Pancreas (tissue), 10 donors: ENCODE data around the gene SBF2. TPM values are rescaled to one million over a fixed set of nuclear protein-coding genes. Genes with fewer than 3 reads are reported as not detected.

ENCODE experiments used
- ATAC-seq, 4 donors: fragments of 200-7000 bp; cut with Tn5 transposase; one replicate each; pipeline versions ENCODE4 v1.8.0 to v1.9.1; 2020; ENCODE audit warnings: mild to moderate bottlenecking in 4 of 4, moderate library complexity in 4 of 4
- DNase-seq, 6 donors: peaks; one replicate each; pipeline ENCODE4 v3.0.0-alpha.2; 2020
- FAIRE-seq: peaks from 2 replicates; lab custom pipeline; 2012; peaks lifted over from hg19 to GRCh38; lab: Jason Lieb, UNC
- H3K27ac ChIP-seq, 4 donors: fragments of 200-600 bp; sonication (generic); 1 replicate in 3 of 4; 2 replicates in 1 of 4; pipeline versions ENCODE4 v1.5.0 to v1.8.0; 2020
- H3K27me3 ChIP-seq, 4 donors: fragments of 200-600 bp; one replicate each; pipeline ENCODE4 v1.8.0; 2021
- H3K36me3 ChIP-seq, 3 donors: fragments of 200-600 bp; sonication (generic) in 1 of 3; one replicate each; pipeline versions ENCODE4 v1.5.0 to v1.8.0; 2020 to 2021
- H3K4me1 ChIP-seq, 3 donors: fragments of 200-600 bp; one replicate each; pipeline ENCODE4 v1.8.0; 2021
- H3K4me3 ChIP-seq, 4 donors: fragments of 200-600 bp; sonication (generic) in 2 of 4; one replicate each; pipeline versions ENCODE4 v1.5.0 to v1.8.0; 2020 to 2021
- H3K9me3 ChIP-seq, 4 donors: fragments of 200-600 bp; one replicate each; pipeline ENCODE4 v1.8.0; 2021
- CTCF ChIP-seq, 4 donors: fragments of 200-600 bp; sonication (generic) in 3 of 4; IDR thresholded peaks; one replicate each; pipeline versions ENCODE4 v1.5.0 to v1.8.0; 2021; ENCODE audit warnings: antibody characterized with exemption in 4 of 4
- WGBS, 2 donors: extraction: QIAGEN DNeasy Blood & Tissue Kit; methylation state at CpG; one replicate each; pipeline ENCODE4 v1.1.7; 2013; 5-methylcytosine and 5-hydroxymethylcytosine counted together
- intact Hi-C, 3 donors: fragments of 100-400 bp; cut with DNase I; formaldehyde crosslinking; loops; one replicate each; pipeline versions ENCODE4 v1.11.1 to v1.14.2; 2022
- polyA plus RNA-seq, 2 donors: library from polyadenylated mRNA; stranded (reverse); fragments of 200-250 nt; gene quantifications; one replicate each; pipeline ENCODE4 v1.2.3, GENCODE V29; 2013
- total RNA-seq, 6 donors: library from RNA; stranded (reverse); fragmentation: NEBNext Ultra II Directional in 4 of 6; extraction: Animal tissue kit (Norgen Biotek cat#: 25700) in 4 of 6; gene quantifications; one replicate each; pipeline versions ENCODE4 v1.2.1 to v1.2.4, GENCODE V29; 2021 to 2023
- donor health status: healthy with polysubstance abuse.
- donor health status: DM: no; HTN: no; CAD: no; lungs with moderate emphysema.
- donor health status: DM: no; HTN: no; CAD: no.
- donor health status: control.
- donor health status: control.
- donor health status: Bipolar disorder and iron deficiency.
- donor health status: DM: yes; HTN: yes; CAD: no.
- donor health status: DM: no; HTN: no; CAD: no.
- donor health status: DM: no; HTN: no; CAD: no.
- donor health status: DM: yes; HTN: yes; CAD: no.

The SBF2 gene
- total and polyA plus RNA-seq, 8 donors: 4.6 to 21.8 (median 10.3) TPM

DNA sequence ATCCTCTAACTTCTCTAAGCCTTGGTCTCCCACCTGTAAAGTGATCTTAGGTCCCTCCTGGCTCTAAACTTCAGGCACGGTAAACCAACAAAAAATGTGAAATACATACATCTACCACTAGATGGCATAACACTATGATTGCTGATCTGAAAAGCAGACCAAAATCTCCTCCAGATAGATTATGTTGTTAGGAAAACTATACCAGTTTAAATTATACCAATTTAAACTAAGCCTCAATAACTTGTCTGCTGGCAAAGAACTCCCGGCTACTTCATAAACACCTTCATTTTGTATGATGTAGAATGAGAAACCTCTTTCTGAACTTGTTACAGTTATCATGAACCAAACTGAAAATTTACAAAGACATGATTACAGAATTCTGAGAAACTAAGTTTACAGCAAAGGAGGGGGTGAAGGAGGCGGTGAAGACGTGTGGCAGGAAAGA lies 85.9 kb downstream of the SBF2 start:
- Histone ChIP-seq H3K4me1 (no peaks in the 10 kb centered on the region), H3K4me3 (no peak overlapping the region), H3K27me3 (no peaks in the 10 kb centered on the region), H3K36me3 (no peaks in the 10 kb centered on the region), H3K27ac (no peak overlapping the region), H3K9me3 (no peaks in the 10 kb centered on the region)
- ATAC-seq: peak; percentile 55 to 91 (median 86)
- 13 to 14% methylated on average over 4 of the region's 4 CpGs for WGBS, 2 donors
- FAIRE-seq: no peak
- no peak for DNase-seq
- intact Hi-C loops: loop anchor here in 1 of 3 donors (5.0 kb wide), 1 partner anchor 99 kb away; the partner anchor contains the start of gene ADM
- TF ChIP-seq CTCF (IDR thresholded peaks at IDR 0.05): peak; percentile 51 to 68 (median 60)

DNA sequence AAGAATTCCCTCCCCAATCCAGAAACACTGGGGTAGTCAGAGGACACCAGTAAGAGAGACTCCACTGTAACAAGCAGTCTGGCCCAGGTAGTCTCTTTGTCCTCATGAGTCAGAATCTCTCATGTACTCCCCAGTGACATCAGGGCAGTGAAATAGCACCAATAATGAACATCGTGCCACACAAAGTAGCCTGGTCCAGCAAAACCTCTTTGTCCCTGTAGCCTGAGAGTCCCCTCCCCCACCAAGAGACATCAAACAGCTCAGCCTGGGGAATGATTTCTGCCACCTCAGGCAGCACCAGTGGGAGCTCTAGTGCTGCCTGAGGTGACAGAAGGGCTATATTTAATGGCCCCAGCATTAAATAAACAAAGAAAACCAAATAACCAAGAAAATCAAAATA lies 88.1 kb downstream of the SBF2 start:
- no peak overlapping the region for H3K4me3 ChIP-seq
- WGBS, 2 donors: 72 to 81% methylated on average over 1 of the region's 1 CpG
- no peak for DNase-seq

DNA sequence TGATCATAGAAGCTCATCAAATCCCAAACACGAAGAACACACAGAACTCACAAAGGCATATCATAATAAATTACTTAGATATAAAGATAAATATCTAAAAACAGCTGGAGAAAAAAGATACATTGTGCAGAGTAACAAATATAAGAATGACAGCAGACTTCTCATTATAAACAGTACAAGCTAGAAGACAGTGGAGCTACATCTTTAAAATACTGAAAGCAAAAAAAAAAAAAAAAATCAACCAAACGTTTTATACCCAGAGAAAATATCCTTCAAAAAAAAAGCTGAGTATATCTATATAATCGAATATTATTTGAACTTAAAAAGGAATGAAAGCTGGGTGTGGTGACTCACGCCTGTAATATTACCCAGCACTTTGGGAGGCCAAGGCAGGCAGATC lies 90.0 kb downstream of the SBF2 start:
- WGBS, 2 donors: 84 to 86% methylated on average over 4 of the region's 4 CpGs
- Histone ChIP-seq H3K9me3 (no peaks in the 10 kb centered on the region), H3K4me1 (no peaks in the 10 kb centered on the region), H3K36me3 (no peaks in the 10 kb centered on the region), H3K27ac (no peak overlapping the region), H3K27me3 (no peaks in the 10 kb centered on the region), H3K4me3 (no peak overlapping the region)
- DNase-seq (no peak), FAIRE-seq (no peak), ATAC-seq (no peak)
- TF ChIP-seq CTCF (IDR thresholded peaks at IDR 0.05): no peak
- intact Hi-C loops: no loop called here

More for the DNA sequence above, 88.1 kb downstream of the SBF2 start:
- Histone ChIP-seq H3K4me1 (no peaks in the 10 kb centered on the region), H3K27me3 (no peaks in the 10 kb centered on the region), H3K9me3 (no peaks in the 10 kb centered on the region), H3K27ac (no peak overlapping the region), H3K36me3 (no peaks in the 10 kb centered on the region)
- TF ChIP-seq CTCF (IDR thresholded peaks at IDR 0.05): no peak
- no peak for FAIRE-seq
- ATAC-seq: peak in 1 of 4 donors; percentile 41
- intact Hi-C loops: loop anchor here in 1 of 3 donors (5.0 kb wide), 1 partner anchor 101 kb away; the partner anchor contains the start of gene ADM

DNA sequence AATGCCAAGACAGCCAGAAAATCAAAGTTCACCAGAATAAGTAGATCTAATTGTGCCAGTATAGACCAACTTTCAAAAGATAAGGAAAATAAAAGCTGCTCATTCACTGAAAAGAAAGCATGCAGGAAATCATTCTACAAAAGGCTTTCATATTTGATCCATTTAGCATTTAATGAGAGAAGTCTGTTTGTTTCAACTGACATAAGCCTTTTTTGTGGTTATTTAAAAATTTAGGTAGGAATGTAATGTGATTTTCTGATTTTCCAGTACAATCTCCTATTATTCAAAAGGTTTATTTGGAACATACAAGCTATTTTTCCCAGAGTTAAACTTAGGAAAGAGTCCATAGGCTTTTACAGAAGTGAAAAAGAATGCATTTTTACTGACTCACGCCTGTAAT lies 92.7 kb downstream of the SBF2 start:
- ATAC-seq: no peak
- intact Hi-C loops: no loop called here
- Histone ChIP-seq H3K27me3 (no peaks in the 10 kb centered on the region), H3K9me3 (no peaks in the 10 kb centered on the region), H3K4me3 (no peak overlapping the region), H3K36me3 (no peaks in the 10 kb centered on the region), H3K27ac (no peak overlapping the region), H3K4me1 (no peaks in the 10 kb centered on the region)
- 78 to 86% methylated on average over 1 of the region's 1 CpG for WGBS, 2 donors
- DNase-seq: no peak
- no peak for FAIRE-seq
- TF ChIP-seq CTCF (IDR thresholded peaks at IDR 0.05): no peak

GRCh38 chr11:10197091-10197490 lies 96.9 kb downstream of the SBF2 start:
- 97 to 100% methylated on average over 2 of the region's 2 CpGs for WGBS, 2 donors
- DNase-seq: no peak
- no peak for FAIRE-seq
- no peak for TF ChIP-seq CTCF (IDR thresholded peaks at IDR 0.05)
- ATAC-seq: no peak
- Histone ChIP-seq H3K27me3 (no peaks in the 10 kb centered on the region), H3K27ac (no peak overlapping the region), H3K4me3 (no peak overlapping the region), H3K4me1 (no peaks in the 10 kb centered on the region), H3K9me3 (no peaks in the 10 kb centered on the region), H3K36me3 (no peaks in the 10 kb centered on the region)
- intact Hi-C loops: no loop called here
